Measurements from ENCODE around the gene XIRP1. TPM values are rescaled to one million over a fixed set of nuclear protein-coding genes. Genes with fewer than 3 reads are reported as not detected.

The XIRP1 gene
- total RNA-seq, 4 donors from 2014 or later: 0.18 to 0.19 TPM; not detected in 2

GRCh38 chr3:39149498-39150147, 42.8 kb downstream of the XIRP1 start:
- H3K36me3 ChIP-seq: peaks cover 4 to 21% (median 8%) of the 10 kb centered on the region in 3 donors

GRCh38 chr3:39149059-39149455, 43.3 kb downstream of the XIRP1 start:
- Histone ChIP-seq H3K4me1 (peaks cover 65 to 89% (median 65%) of the 10 kb centered on the region in 3 donors), H3K36me3 (peaks cover 10 to 26% (median 14%) of the 10 kb centered on the region in 3 donors), H3K27me3 (no peaks in the 10 kb centered on the region), H3K9me3 (no peaks in the 10 kb centered on the region), H3K4me3 (peak overlapping the region in 1 of 4 donors; percentile 91), H3K27ac (peak overlapping the region; percentile 80 to 99 (median 98))
- no peak for DNase-seq
- intact Hi-C loops (cut with DNase I): loop anchor here (5.0 kb wide), 1 partner anchor 33 kb away; no protein-coding TSS in a partner anchor
- 51 to 68% methylated on average over 4 of the region's 4 CpGs for WGBS, 2 donors
- TF ChIP-seq, protein P1, sequence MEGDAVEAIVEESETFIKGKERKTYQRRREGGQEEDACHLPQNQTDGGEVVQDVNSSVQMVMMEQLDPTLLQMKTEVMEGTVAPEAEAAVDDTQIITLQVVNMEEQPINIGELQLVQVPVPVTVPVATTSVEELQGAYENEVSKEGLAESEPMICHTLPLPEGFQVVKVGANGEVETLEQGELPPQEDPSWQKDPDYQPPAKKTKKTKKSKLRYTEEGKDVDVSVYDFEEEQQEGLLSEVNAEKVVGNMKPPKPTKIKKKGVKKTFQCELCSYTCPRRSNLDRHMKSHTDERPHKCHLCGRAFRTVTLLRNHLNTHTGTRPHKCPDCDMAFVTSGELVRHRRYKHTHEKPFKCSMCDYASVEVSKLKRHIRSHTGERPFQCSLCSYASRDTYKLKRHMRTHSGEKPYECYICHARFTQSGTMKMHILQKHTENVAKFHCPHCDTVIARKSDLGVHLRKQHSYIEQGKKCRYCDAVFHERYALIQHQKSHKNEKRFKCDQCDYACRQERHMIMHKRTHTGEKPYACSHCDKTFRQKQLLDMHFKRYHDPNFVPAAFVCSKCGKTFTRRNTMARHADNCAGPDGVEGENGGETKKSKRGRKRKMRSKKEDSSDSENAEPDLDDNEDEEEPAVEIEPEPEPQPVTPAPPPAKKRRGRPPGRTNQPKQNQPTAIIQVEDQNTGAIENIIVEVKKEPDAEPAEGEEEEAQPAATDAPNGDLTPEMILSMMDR (IDR thresholded peaks at IDR 0.05): no peak
- no peak for TF ChIP-seq POLR2A (IDR thresholded peaks at IDR 0.05)

More at GRCh38 chr3:39149498-39150147, 42.8 kb downstream of the XIRP1 start:
- H3K27me3 ChIP-seq: no peaks in the 10 kb centered on the region
- intact Hi-C loops (cut with DNase I): loop anchor here (5.0 kb wide), 1 partner anchor 33 kb away; no protein-coding TSS in a partner anchor
- DNase-seq: no peak
- H3K4me1 ChIP-seq: peaks cover 65 to 89% (median 68%) of the 10 kb centered on the region in 3 donors
- 78 to 84% methylated on average over 3 of the region's 3 CpGs for WGBS, 2 donors
- H3K27ac ChIP-seq: peak overlapping the region; percentile 37 to 99 (median 98)
- no peaks in the 10 kb centered on the region for H3K9me3 ChIP-seq
- H3K4me3 ChIP-seq: peak overlapping the region in 3 of 4 donors; percentile 19 to 91 (median 90)
- TF ChIP-seq, protein P1 (IDR thresholded peaks at IDR 0.05): no peak
- no peak for TF ChIP-seq POLR2A (IDR thresholded peaks at IDR 0.05)

- Histone ChIP-seq H3K36me3 (peaks cover 15 to 31% (median 19%) of the 10 kb centered on the region in 3 donors), H3K9me3 (no peaks in the 10 kb centered on the region), H3K4me3 (peak overlapping the region in 3 of 4 donors; percentile 13 to 55 (median 22)), H3K27me3 (no peaks in the 10 kb centered on the region), H3K4me1 (peaks cover 60 to 89% (median 65%) of the 10 kb centered on the region in 3 donors), H3K27ac (peak overlapping the region; percentile 80 to 99 (median 96))
- 39 to 47% methylated on average over 7 to 9 of the region's 9 CpGs for WGBS, 2 donors
- intact Hi-C loops (cut with DNase I): loop anchor here (5.0 kb wide), 1 partner anchor 34 kb away; no protein-coding TSS in a partner anchor
- TF ChIP-seq, protein P1 (IDR thresholded peaks at IDR 0.05): no peak
- TF ChIP-seq POLR2A (IDR thresholded peaks at IDR 0.05): no peak
- DNase-seq: no peak
Measured at GRCh38 chr3:39148435-39149058, 43.8 kb downstream of the XIRP1 start.

- no peak for DNase-seq
- Histone ChIP-seq H3K4me3 (peak overlapping the region in 3 of 4 donors; percentile 13 to 55 (median 22)), H3K36me3 (peaks cover 22 to 38% (median 23%) of the 10 kb centered on the region in 3 donors), H3K27me3 (no peaks in the 10 kb centered on the region), H3K27ac (peak overlapping the region; percentile 80 to 99 (median 96)), H3K9me3 (no peaks in the 10 kb centered on the region), H3K4me1 (peaks cover 60 to 95% (median 65%) of the 10 kb centered on the region in 3 donors)
- TF ChIP-seq POLR2A (IDR thresholded peaks at IDR 0.05): no peak
- TF ChIP-seq, protein P1 (IDR thresholded peaks at IDR 0.05): no peak
- intact Hi-C loops (cut with DNase I): loop anchor here (5.0 kb wide), 1 partner anchor 34 kb away; no protein-coding TSS in a partner anchor
- 32 to 33% methylated on average over 6 to 7 of the region's 9 CpGs for WGBS, 2 donors
Measured at GRCh38 chr3:39147711-39148434, 44.5 kb downstream of the XIRP1 start.

All from esophagus squamous epithelium (tissue), 5 donors.